ENCODE data around the gene NUDT1.

- no peak for TF ChIP-seq POLR2AphosphoS5 (IDR thresholded peaks at IDR 0.05; ENCODE audit: low read depth, low read length)
- no peak for TF ChIP-seq REST (IDR thresholded peaks at IDR 0.05; ENCODE audit: insufficient read depth in 1 of 2, low read depth in 2 of 2, low read length in 1 of 2)
- TF ChIP-seq CTCF (IDR thresholded peaks at IDR 0.05) = no peak
- no peak for TF ChIP-seq SIN3A (IDR thresholded peaks at IDR 0.05; ENCODE audit: borderline replicate concordance, insufficient read depth, low read depth, low read length)
- no peak for TF ChIP-seq TCF7L2 (IDR thresholded peaks at IDR 0.05; ENCODE audit: low read depth, low read length)
These were observed 36.0 kb downstream of the NUDT1 start for GRCh38 chr7:2278026-2278425.
